Pons (tissue), 1 donor: Measurements from ENCODE around the gene LBH.
"Not testable (repeated sequence)": the region's sequence is repeated elsewhere in the genome, so short reads cannot be mapped to it uniquely, and the experiment has no call there.

ENCODE experiments used
- DNase-seq: peaks from one replicate; pipeline ENCODE4 v3.0.0-alpha.2; 2016; ENCODE audit warnings: low spot score

The LBH gene

GRCh38 chr2:30259071-30259470 lies 27.7 kb downstream of the LBH start:
- no peak for DNase-seq

GRCh38 chr2:30259827-30260679 lies 28.7 kb downstream of the LBH start:
- DNase-seq, result no peak

GRCh38 chr2:30260941-30261340 lies 29.6 kb downstream of the LBH start:
- DNase-seq, result no peak

GRCh38 chr2:30261695-30262211 lies 30.4 kb downstream of the LBH start:
- DNase-seq, result no peak

- no peak for DNase-seq
Measured at GRCh38 chr2:30262716-30263309, 31.5 kb downstream of the LBH start.

- no peak for DNase-seq
Measured at GRCh38 chr2:30264274-30264673, 32.9 kb downstream of the LBH start.

- no peak for DNase-seq
Measured at GRCh38 chr2:30265052-30266015, 34.0 kb downstream of the LBH start.

GRCh38 chr2:30266051-30266621 lies 34.8 kb downstream of the LBH start:
- no peak for DNase-seq

- DNase-seq, result no peak
Measured at GRCh38 chr2:30266705-30267104, 35.4 kb downstream of the LBH start.

- no peak for DNase-seq
Measured at GRCh38 chr2:30267161-30267975, 36.0 kb downstream of the LBH start.

GRCh38 chr2:30268296-30268871 lies 37.0 kb downstream of the LBH start:
- DNase-seq, result no peak

GRCh38 chr2:30269114-30269770 lies 37.9 kb downstream of the LBH start:
- not testable (repeated sequence) for DNase-seq

GRCh38 chr2:30269771-30270145 lies 38.4 kb downstream of the LBH start:
- DNase-seq, result no peak

- DNase-seq, result no peak
Measured at GRCh38 chr2:30270166-30270565, 38.8 kb downstream of the LBH start.

GRCh38 chr2:30271301-30271700 lies 40.0 kb downstream of the LBH start:
- no peak for DNase-seq

GRCh38 chr2:30272286-30272685 lies 41.0 kb downstream of the LBH start:
- no peak for DNase-seq

- no peak for DNase-seq
Measured at GRCh38 chr2:30272761-30273573, 41.6 kb downstream of the LBH start.

GRCh38 chr2:30273574-30273929 lies 42.2 kb downstream of the LBH start:
- no peak for DNase-seq

GRCh38 chr2:30275256-30275655 lies 43.9 kb downstream of the LBH start:
- DNase-seq, result no peak
